SK-N-SH (cell line): ENCODE measurements around the gene HOXB8. TPM values are rescaled to one million over a fixed set of nuclear protein-coding genes. Genes with fewer than 3 reads are reported as not detected.

Experiments used
- CTCF ChIA-PET: fragments of 300-600, 350-600 bp; formaldehyde crosslinking; extraction: SDS; loops from one replicate; lab custom pipeline; 2021; lab: Yijun Ruan, JAX
- POLR2A ChIA-PET: fragments of 350-600 bp; sonication (Branson Sonifier 250); formaldehyde crosslinking; extraction: SDS; loops from one replicate; lab custom pipeline; 2020; ENCODE audit warnings: antibody characterized with exemption, inconsistent platforms; lab: Yijun Ruan, JAX
- DNase-seq: peaks from one replicate; pipeline ENCODE4 v3.0.0; 2012
- H2AFZ ChIP-seq: fragments of 200-600 bp; sonication (generic); 2 replicates; pipeline ENCODE4 v1.8.1; 2016; ENCODE audit warnings: antibody characterized with exemption, mild to moderate bottlenecking, low read depth
- H3F3A ChIP-seq: fragments of 200-600 bp; sonication (generic); replicated peaks from 2 replicates; pipeline ENCODE3; 2016; ENCODE audit warnings: antibody characterized with exemption, mild to moderate bottlenecking; ENCODE audit not compliant: insufficient read depth
- H3K27ac ChIP-seq, 2 experiments: fragments of 200-500 bp in 1 of 2; fragments of 200-600 bp in 1 of 2; sonication (Bioruptor generic) in 1 of 2; sonication (generic), shearing (Covaris generic) in 1 of 2; 2 replicates each; pipeline versions ENCODE4 v1.5.1 to v1.6.1; 2014 to 2016; ENCODE audit warnings: low read depth in 2 of 2, inconsistent platforms in 1 of 2, low read length in 1 of 2, mild to moderate bottlenecking in 1 of 2, mixed read lengths in 1 of 2
- H3K27me3 ChIP-seq: fragments of 200-600 bp; sonication (generic), shearing (Covaris generic); 2 replicates; pipeline ENCODE4 v1.6.1; 2016; ENCODE audit warnings: mixed run types; ENCODE audit not compliant: insufficient read depth
- H3K36me3 ChIP-seq, 2 experiments: fragments of 200-500 bp in 1 of 2; fragments of 200-600 bp in 1 of 2; sonication (Bioruptor generic) in 1 of 2; sonication (generic) in 1 of 2; replicated peaks in 1 of 2; 2 replicates each; pipeline versions ENCODE3 to v1.5.1; 2014 to 2016; ENCODE audit warnings: low read length in 1 of 2, mild to moderate bottlenecking in 1 of 2; ENCODE audit not compliant: insufficient read depth in 2 of 2, control insufficient read depth in 1 of 2
- H3K4me1 ChIP-seq, 2 experiments: fragments of 200-500 bp in 1 of 2; fragments of 200-600 bp in 1 of 2; sonication (Bioruptor generic) in 1 of 2; sonication (generic), shearing (Covaris generic) in 1 of 2; 2 replicates each; pipeline versions ENCODE4 v1.5.1 to v1.6.1; 2014 to 2016; ENCODE audit warnings: low read depth in 1 of 2, low read length in 1 of 2, mixed run types in 1 of 2; ENCODE audit not compliant: insufficient read depth in 2 of 2, control insufficient read depth in 1 of 2
- H3K4me2 ChIP-seq: fragments of 200-600 bp; sonication (generic), shearing (Covaris generic); 2 replicates; pipeline ENCODE4 v1.6.1; 2017; ENCODE audit warnings: mixed run types
- H3K4me3 ChIP-seq, 2 experiments: fragments of 200-500 bp in 1 of 2; fragments of 200-600 bp in 1 of 2; sonication (Bioruptor generic) in 1 of 2; sonication (generic), shearing (Covaris generic) in 1 of 2; 2 replicates each; pipeline versions ENCODE4 v1.5.1 to v1.8.1; 2014 to 2016; ENCODE audit warnings: low read depth in 2 of 2, inconsistent platforms in 1 of 2, low read length in 1 of 2, mild to moderate bottlenecking in 1 of 2, mixed read lengths in 1 of 2, moderate library complexity in 1 of 2
- H3K79me2 ChIP-seq: fragments of 200-600 bp; sonication (generic); 2 replicates; pipeline ENCODE4 v1.8.1; 2017; ENCODE audit warnings: mild to moderate bottlenecking; ENCODE audit not compliant: insufficient read depth
- H3K9ac ChIP-seq: fragments of 200-600 bp; sonication (generic); 2 replicates; pipeline ENCODE4 v1.6.1; 2017; ENCODE audit warnings: mixed run types
- H3K9me2 ChIP-seq: fragments of 200-600 bp; sonication (generic); 2 replicates; pipeline ENCODE4 v1.6.1; 2017; ENCODE audit warnings: mixed run types
- H3K9me3 ChIP-seq: fragments of 200-600 bp; sonication (generic); 2 replicates; pipeline ENCODE4 v1.6.1; 2017; ENCODE audit warnings: mixed run types, mild to moderate bottlenecking, moderate library complexity
- H4K20me1 ChIP-seq: fragments of 200-600 bp; sonication (generic); 2 replicates; pipeline ENCODE4 v1.6.1; 2017; ENCODE audit warnings: mild to moderate bottlenecking, mixed run types; ENCODE audit not compliant: insufficient read depth
- CHD2 ChIP-seq: fragments of 150-350 bp; IDR thresholded peaks from 2 replicates; pipeline ENCODE4 v1.6.1; 2018; ENCODE audit warnings: low read length; ENCODE audit not compliant: partially characterized antibody
- CTCF ChIP-seq: fragments of 200-600 bp; sonication (generic); IDR thresholded peaks from 2 replicates; pipeline ENCODE4 v1.6.1; 2017; ENCODE audit warnings: antibody characterized with exemption, mild to moderate bottlenecking, moderate library complexity
- ELF1 ChIP-seq: IDR thresholded peaks from 2 replicates; pipeline ENCODE4 v1.4.0; 2012
- EP300 ChIP-seq, 2 experiments: IDR thresholded peaks; 2 replicates each; pipeline versions ENCODE4 v1.4.0 to v1.6.1; 2012; ENCODE audit warnings: borderline replicate concordance in 1 of 2, low read depth in 1 of 2, low read length in 1 of 2
- EZH2phosphoT487 ChIP-seq: fragments of 200-600 bp; sonication (generic); IDR thresholded peaks from 2 replicates; pipeline ENCODE4 v1.6.1; 2017; ENCODE audit warnings: low read depth, mixed run types, mild to moderate bottlenecking, antibody characterized with exemption, moderate library complexity, borderline replicate concordance
- FOXJ3 ChIP-seq: sonication (generic); formaldehyde crosslinking; IDR thresholded peaks from 2 replicates; pipeline ENCODE4 v1.5.1; 2020; ENCODE audit warnings: mild to moderate bottlenecking, missing genetic modification reagents
- GATA2 ChIP-seq: sonication (generic); formaldehyde crosslinking; IDR thresholded peaks from 2 replicates; pipeline ENCODE4 v1.5.0; 2020; ENCODE audit warnings: mild to moderate bottlenecking, missing genetic modification reagents
- IRF3 ChIP-seq: fragments of 150-350 bp; IDR thresholded peaks from 2 replicates; pipeline ENCODE4 v1.6.1; 2016; ENCODE audit warnings: mild to moderate bottlenecking, low read depth, low read length
- MAX ChIP-seq: IDR thresholded peaks from 2 replicates; pipeline ENCODE4 v1.4.0; 2012; ENCODE audit warnings: low read depth
- MEF2A ChIP-seq: IDR thresholded peaks from 2 replicates; pipeline ENCODE4 v1.4.0; 2012; ENCODE audit warnings: low read depth, borderline replicate concordance
- NRF1 ChIP-seq: IDR thresholded peaks from 2 replicates; pipeline ENCODE4 v1.6.1; 2012; ENCODE audit warnings: low read depth, mild to moderate bottlenecking, low read length
- RAD21 ChIP-seq: IDR thresholded peaks from 2 replicates; pipeline ENCODE4 v1.6.1; 2012; ENCODE audit warnings: mild to moderate bottlenecking, low read length
- RCOR1 ChIP-seq: fragments of 150-350 bp; IDR thresholded peaks from 2 replicates; pipeline ENCODE4 v1.6.1; 2017; ENCODE audit warnings: antibody characterized with exemption, low read length
- REST ChIP-seq: IDR thresholded peaks from 2 replicates; pipeline ENCODE4 v1.6.1; 2012; ENCODE audit warnings: mild to moderate bottlenecking, low read depth, low read length, moderate library complexity
- SIN3A ChIP-seq: IDR thresholded peaks from 2 replicates; pipeline ENCODE4 v1.6.1; 2012; ENCODE audit warnings: low read depth, mild to moderate bottlenecking, low read length, moderate library complexity, borderline replicate concordance
- TAF1 ChIP-seq: IDR thresholded peaks from 2 replicates; pipeline ENCODE4 v1.6.1; 2012; ENCODE audit warnings: low read depth, mild to moderate bottlenecking, low read length, moderate library complexity, borderline replicate concordance
- USF2 ChIP-seq: fragments of 150-350 bp; IDR thresholded peaks from 2 replicates; pipeline ENCODE4 v1.6.1; 2017; ENCODE audit warnings: antibody characterized with exemption, low read length, low read depth, borderline replicate concordance
- YY1 ChIP-seq: IDR thresholded peaks from 2 replicates; pipeline ENCODE4 v1.4.0; 2012; ENCODE audit warnings: low read depth, mild to moderate bottlenecking
- WGBS: methylation state at CpG from one replicate; pipeline ENCODE4 v1.1.6; 2017; ENCODE audit warnings: low lambda C conversion rate; 5-methylcytosine and 5-hydroxymethylcytosine counted together
- polyA plus RNA-seq, 3 experiments: library from polyadenylated mRNA; depleted of rRNA; stranded (reverse); fragments of >200 nt; gene quantifications; 2 replicates each; pipeline ENCODE4 v1.2.3, GENCODE V29; 2012

Gene HOXB8
- polyA plus RNA-seq, 1 of the 3 experiments (the other 2 are of a cell fraction), result not detected

GRCh38 chr17:48589060-48589830, 25.8 kb downstream of the HOXB8 start:
- peaks cover 2 to 7% of the 10 kb centered on the region in 2 experiments; a peak in 1 of 4 replicates for H3K4me1 ChIP-seq
- POLR2A ChIA-PET, result no interaction called here
- H2AFZ ChIP-seq, result no peak overlapping the region
- no peaks in the 10 kb centered on the region for H4K20me1 ChIP-seq
- no peak overlapping the region for H3K27ac ChIP-seq
- DNase-seq, result no peak
- no peak overlapping the region for H3K9ac ChIP-seq
- H3F3A ChIP-seq, result peaks cover 2% of the 10 kb centered on the region
- no peaks in the 10 kb centered on the region for H3K9me2 ChIP-seq
- 12% methylated on average over 10 of the region's 10 CpGs for WGBS
- no peaks in the 10 kb centered on the region for H3K9me3 ChIP-seq
- no peak for TF ChIP-seq MAX
- TF ChIP-seq CHD2, result no peak
- no peak for TF ChIP-seq REST
- TF ChIP-seq ELF1, result no peak
- no peak for TF ChIP-seq RCOR1
- TF ChIP-seq SIN3A, result no peak
- TF ChIP-seq GATA2, result no peak
- TF ChIP-seq EZH2phosphoT487, result no peak
- TF ChIP-seq USF2, result no peak
- TF ChIP-seq FOXJ3, result no peak
- TF ChIP-seq YY1, result no peak
- no peak for TF ChIP-seq EP300 (IDR thresholded peaks at IDR 0.05; ENCODE audit: borderline replicate concordance in 1 of 2, low read depth in 1 of 2, low read length in 1 of 2)
- no peak for TF ChIP-seq RAD21
- no peak for TF ChIP-seq IRF3
- TF ChIP-seq CTCF, result no peak
- TF ChIP-seq NRF1, result no peak
- TF ChIP-seq MEF2A, result no peak
- no peak for TF ChIP-seq TAF1
- no peak overlapping the region for H3K4me2 ChIP-seq
- no peaks in the 10 kb centered on the region for H3K79me2 ChIP-seq
- H3K4me3 ChIP-seq, result no peak overlapping the region
- H3K36me3 ChIP-seq, result no peaks in the 10 kb centered on the region
- peaks cover 98% of the 10 kb centered on the region for H3K27me3 ChIP-seq
- CTCF ChIA-PET, result interaction anchor here (0.8 to 3.3 kb wide), 6 partner anchors 19 to 618 kb away, joined by 3 to 20 read pairs (median 3); partner anchors contain the start of gene CDK5RAP3
